Hepatocyte (in vitro differentiated cells): ENCODE results near the gene MVD. TPM values are rescaled to one million over a fixed set of nuclear protein-coding genes. Genes with fewer than 3 reads are reported as not detected.

Source experiments
- DNase-seq: peaks from one replicate; pipeline ENCODE4 v3.0.0-alpha.2; 2016; ENCODE audit warnings: low spot score
- H2AFZ ChIP-seq: fragments of 200-600 bp; sonication (generic); 2 replicates; pipeline ENCODE4 v1.6.0; 2016; ENCODE audit warnings: antibody characterized with exemption, mild to moderate bottlenecking
- H3K27ac ChIP-seq: fragments of 200-600 bp; sonication (generic); 2 replicates; pipeline ENCODE4 v1.5.1; 2016; ENCODE audit warnings: mild to moderate bottlenecking
- H3K27me3 ChIP-seq: fragments of 200-600 bp; sonication (generic); 2 replicates; pipeline ENCODE4 v1.6.1; 2016
- H3K36me3 ChIP-seq: fragments of 200-600 bp; sonication (generic); replicated peaks from 2 replicates; pipeline ENCODE4 v1.5.1; 2016; ENCODE audit warnings: low read depth; ENCODE audit not compliant: insufficient read depth
- H3K4me1 ChIP-seq: fragments of 200-600 bp; sonication (generic); 2 replicates; pipeline ENCODE4 v1.5.1; 2016; ENCODE audit warnings: mild to moderate bottlenecking, moderate library complexity; ENCODE audit not compliant: insufficient read depth
- H3K4me2 ChIP-seq: fragments of 200-600 bp; sonication (generic); 2 replicates; pipeline ENCODE4 v1.6.0; 2016
- H3K4me3 ChIP-seq: fragments of 200-600 bp; sonication (generic); 2 replicates; pipeline ENCODE4 v1.5.1; 2016; ENCODE audit warnings: mild to moderate bottlenecking
- H3K79me2 ChIP-seq: fragments of 200-600 bp; sonication (generic); 2 replicates; pipeline ENCODE4 v1.6.0; 2017; ENCODE audit warnings: mild to moderate bottlenecking
- H3K9me2 ChIP-seq: fragments of 200-600 bp; sonication (generic); replicated peaks from 2 replicates; pipeline ENCODE4 v1.6.0; 2017; ENCODE audit warnings: mild to moderate bottlenecking; ENCODE audit not compliant: insufficient read depth
- H3K9me3 ChIP-seq: fragments of 200-600 bp; sonication (generic); 2 replicates; pipeline ENCODE4 v1.5.1; 2016; ENCODE audit warnings: low read depth, mild to moderate bottlenecking
- H4K20me1 ChIP-seq: fragments of 200-600 bp; sonication (generic); 2 replicates; pipeline ENCODE4 v1.6.0; 2016; ENCODE audit warnings: mild to moderate bottlenecking; ENCODE audit not compliant: insufficient read depth, poor library complexity, severe bottlenecking
- CTCF ChIP-seq: fragments of 200-600 bp; sonication (generic); IDR thresholded peaks from 2 replicates; pipeline ENCODE4 v1.5.1; 2016; ENCODE audit warnings: antibody characterized with exemption, mild to moderate bottlenecking; ENCODE audit not compliant: poor library complexity
- EZH2 ChIP-seq: fragments of 200-600 bp; sonication (generic); IDR thresholded peaks from 2 replicates; pipeline ENCODE4 v1.6.1; 2016; ENCODE audit warnings: antibody characterized with exemption, mild to moderate bottlenecking, borderline replicate concordance
- EZH2phosphoT487 ChIP-seq: fragments of 200-600 bp; sonication (generic); IDR thresholded peaks from one replicate; pipeline ENCODE4 v1.6.1; 2018; ENCODE audit warnings: antibody characterized with exemption, mild to moderate bottlenecking, low read depth, moderate library complexity; ENCODE audit not compliant: unreplicated experiment, severe bottlenecking
- WGBS: methylation state at CpG from one replicate; pipeline ENCODE4 v1.1.6; 2016; ENCODE audit warnings: low lambda C conversion rate; ENCODE audit errors: missing lambda C conversion rate; 5-methylcytosine and 5-hydroxymethylcytosine counted together
- polyA plus RNA-seq: library from polyadenylated mRNA; unstranded; fragments of >200 nt; fragmentation: Nextera tagmentation; extraction: Ambion mirVana; gene quantifications from 2 replicates; pipeline ENCODE4 v1.2.1, GENCODE V29; 2016
- total RNA-seq: library from RNA; depleted of rRNA; stranded (reverse); fragments of >200 nt; gene quantifications from 2 replicates; pipeline ENCODE4 v1.2.3, GENCODE V29; 2014

Gene MVD
- total and polyA plus RNA-seq, 2 experiments from 2014 or later: 71.9 to 152 TPM

GRCh38 chr16:88686439-88687253, 23.8 kb upstream of the MVD start, which contains the start of gene SNAI3:
Gene SNAI3 (minus strand): TSS chr16:88686507. CDS start chr16:88686406, 101 bp downstream.
- H4K20me1 ChIP-seq: no peaks in the 10 kb centered on the region
- H3K4me3 ChIP-seq: peak within 1 kb of the TSS; percentile 70
- 12% methylated on average over 46 of the region's 65 CpGs for WGBS
- H3K4me1 ChIP-seq: peaks cover 20% of the 10 kb centered on the region
- H3K79me2 ChIP-seq: no peaks in the 10 kb centered on the region
- peak within 1 kb of the TSS; percentile 87 for H3K27ac ChIP-seq
- no peaks in the 10 kb centered on the region for H3K9me3 ChIP-seq
- no peaks in the 10 kb centered on the region for H3K36me3 ChIP-seq
- H3K4me2 ChIP-seq: peak within 1 kb of the TSS; percentile 100
- DNase-seq: peak; percentile 92
- peaks cover 3% of the 10 kb centered on the region for H3K27me3 ChIP-seq
- peak within 1 kb of the TSS; percentile 84 for H2AFZ ChIP-seq
- TF ChIP-seq EZH2phosphoT487 (no peak), EZH2 (no peak), CTCF (no peak)
- H3K9me2 ChIP-seq: no peaks in the 10 kb centered on the region

- H3K27ac ChIP-seq: peak overlapping the region; percentile 83
- H3K36me3 ChIP-seq: no peaks in the 10 kb centered on the region
- H4K20me1 ChIP-seq: no peaks in the 10 kb centered on the region
- DNase-seq: peak; percentile 72
- H3K27me3 ChIP-seq: peaks cover 3% of the 10 kb centered on the region
- H3K4me2 ChIP-seq: peak overlapping the region; percentile 100
- WGBS: 2% methylated on average over 14 of the region's 25 CpGs
- TF ChIP-seq EZH2phosphoT487 (no peak), EZH2 (peak; percentile 55)
- H3K9me3 ChIP-seq: no peaks in the 10 kb centered on the region
- H3K4me3 ChIP-seq: peak overlapping the region; percentile 70
- H3K79me2 ChIP-seq: no peaks in the 10 kb centered on the region
- H3K4me1 ChIP-seq: peaks cover 20% of the 10 kb centered on the region
- peak overlapping the region; percentile 84 for H2AFZ ChIP-seq
- H3K9me2 ChIP-seq: no peaks in the 10 kb centered on the region
These were observed 23.2 kb upstream of the MVD start for GRCh38 chr16:88686062-88686438.

GRCh38 chr16:88685156-88686061, 22.5 kb upstream of the MVD start:
- Histone ChIP-seq H3K9me3 (no peaks in the 10 kb centered on the region), H3K4me2 (peak overlapping the region; percentile 100), H3K9me2 (no peaks in the 10 kb centered on the region), H3K79me2 (no peaks in the 10 kb centered on the region), H3K27me3 (peaks cover 3% of the 10 kb centered on the region), H3K4me3 (peak overlapping the region; percentile 70), H3K4me1 (peaks cover 20% of the 10 kb centered on the region), H3K27ac (peak overlapping the region; percentile 83), H3K36me3 (no peaks in the 10 kb centered on the region), H2AFZ (peak overlapping the region; percentile 84), H4K20me1 (no peaks in the 10 kb centered on the region)
- 11% methylated on average over 28 of the region's 33 CpGs for WGBS
- DNase-seq: peak; percentile 72
- peak; percentile 64 for TF ChIP-seq CTCF
- no peak for TF ChIP-seq EZH2
